ENCODE results near the gene KDSR. TPM values are rescaled to one million over a fixed set of nuclear protein-coding genes. Genes with fewer than 3 reads are reported as not detected.

The KDSR gene
- total RNA-seq, 1 donor from 2014 or later: 208 TPM

DNA sequence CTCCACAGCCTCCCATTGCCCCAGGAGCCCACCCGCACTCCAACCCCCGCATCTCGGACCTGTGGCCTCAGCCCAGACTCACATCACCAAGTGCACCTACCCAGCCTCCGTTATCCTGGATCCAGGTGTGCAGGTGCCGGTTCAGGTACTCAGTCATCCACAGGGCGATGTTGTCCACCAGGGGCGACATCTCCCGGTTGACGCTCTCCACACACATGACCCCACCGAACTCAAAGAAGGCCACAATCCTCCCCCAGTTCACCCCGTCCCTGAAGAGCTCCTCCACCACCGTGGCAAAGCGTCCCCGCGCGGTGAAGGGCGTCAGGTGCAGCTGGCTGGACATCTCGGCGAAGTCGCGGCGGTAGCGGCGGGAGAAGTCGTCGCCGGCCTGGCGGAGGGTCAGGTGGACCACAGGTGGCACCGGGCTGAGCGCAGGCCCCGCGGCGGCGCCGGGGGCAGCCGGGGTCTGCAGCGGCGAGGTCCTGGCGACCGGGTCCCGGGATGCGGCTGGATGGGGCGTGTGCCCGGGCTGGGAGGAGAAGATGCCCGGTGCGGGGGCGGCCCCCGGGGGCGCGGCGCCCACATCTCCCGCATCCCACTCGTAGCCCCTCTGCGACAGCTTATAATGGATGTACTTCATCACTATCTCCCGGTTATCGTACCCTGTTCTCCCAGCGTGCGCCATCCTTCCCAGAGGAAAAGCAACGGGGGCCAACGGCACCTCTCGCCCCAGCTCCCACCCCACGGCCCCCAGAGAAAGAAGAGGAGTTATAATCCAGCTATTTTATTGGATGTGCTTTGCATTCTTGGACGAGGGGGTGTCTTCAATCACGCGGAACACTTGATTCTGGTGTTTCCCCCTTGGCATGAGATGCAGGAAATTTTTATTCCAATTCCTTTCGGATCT, 48.8 kb downstream of the KDSR start:
- Histone ChIP-seq H3K4me3 (peak overlapping the region; percentile 56 to 68), H3K27me3 (no peaks in the 10 kb centered on the region), H3K27ac (peak overlapping the region; percentile 42 to 55), H3K36me3 (no peaks in the 10 kb centered on the region), H3K4me1 (peaks cover 5 to 19% of the 10 kb centered on the region in 2 donors), H3K9me3 (no peaks in the 10 kb centered on the region)
- DNase-seq (ENCODE audit: low spot score in 2 of 2): peak; percentile 21 to 85
- peak; percentile 75 to 93 (median 89) for TF ChIP-seq CTCF (IDR thresholded peaks at IDR 0.05)
- intact Hi-C loops (cut with DNase I): loop anchor here (1.0 to 5.0 kb wide), 3 partner anchors 81 to 187 kb away; no protein-coding TSS in a partner anchor

- H3K36me3 ChIP-seq: no peaks in the 10 kb centered on the region
- H3K4me3 ChIP-seq: peak overlapping the region; percentile 56 to 68
- H3K4me1 ChIP-seq: peaks cover 5 to 21% of the 10 kb centered on the region in 2 donors
- DNase-seq (ENCODE audit: low spot score in 2 of 2): no peak
- intact Hi-C loops (cut with DNase I): loop anchor here (5.0 kb wide), 1 partner anchor 170 kb away; no protein-coding TSS in a partner anchor
- no peak for TF ChIP-seq CTCF (IDR thresholded peaks at IDR 0.05)
- H3K9me3 ChIP-seq: no peaks in the 10 kb centered on the region
- peak overlapping the region; percentile 42 to 55 for H3K27ac ChIP-seq
- no peaks in the 10 kb centered on the region for H3K27me3 ChIP-seq
Measured at GRCh38 chr18:63317556-63317946, 49.5 kb downstream of the KDSR start.

GRCh38 chr18:63316612-63317555, 50.1 kb downstream of the KDSR start:
- peaks cover 5 to 20% of the 10 kb centered on the region in 2 donors for H3K4me1 ChIP-seq
- peak overlapping the region; percentile 56 to 68 for H3K4me3 ChIP-seq
- no peak for TF ChIP-seq CTCF (IDR thresholded peaks at IDR 0.05)

GRCh38 chr18:63315876-63316275, 51.1 kb downstream of the KDSR start:
- peak overlapping the region; percentile 13 to 68 for H3K4me3 ChIP-seq
- peaks cover 5 to 21% of the 10 kb centered on the region in 2 donors for H3K4me1 ChIP-seq
- no peaks in the 10 kb centered on the region for H3K9me3 ChIP-seq
- H3K27ac ChIP-seq: peak overlapping the region; percentile 6 to 13
- H3K27me3 ChIP-seq: no peaks in the 10 kb centered on the region
- intact Hi-C loops (cut with DNase I): loop anchor here (5.0 kb wide), 1 partner anchor 169 kb away; no protein-coding TSS in a partner anchor
- no peaks in the 10 kb centered on the region for H3K36me3 ChIP-seq
- DNase-seq (ENCODE audit: low spot score in 2 of 2): no peak
- TF ChIP-seq CTCF (IDR thresholded peaks at IDR 0.05): no peak

More at GRCh38 chr18:63316612-63317555, 50.1 kb downstream of the KDSR start:
- no peak for DNase-seq (ENCODE audit: low spot score in 2 of 2)
- intact Hi-C loops (cut with DNase I): loop anchor here (5.0 kb wide), 1 partner anchor 170 kb away; no protein-coding TSS in a partner anchor
- Histone ChIP-seq H3K9me3 (no peaks in the 10 kb centered on the region), H3K27ac (peak overlapping the region; percentile 42 to 55), H3K27me3 (no peaks in the 10 kb centered on the region), H3K36me3 (no peaks in the 10 kb centered on the region)

DNA sequence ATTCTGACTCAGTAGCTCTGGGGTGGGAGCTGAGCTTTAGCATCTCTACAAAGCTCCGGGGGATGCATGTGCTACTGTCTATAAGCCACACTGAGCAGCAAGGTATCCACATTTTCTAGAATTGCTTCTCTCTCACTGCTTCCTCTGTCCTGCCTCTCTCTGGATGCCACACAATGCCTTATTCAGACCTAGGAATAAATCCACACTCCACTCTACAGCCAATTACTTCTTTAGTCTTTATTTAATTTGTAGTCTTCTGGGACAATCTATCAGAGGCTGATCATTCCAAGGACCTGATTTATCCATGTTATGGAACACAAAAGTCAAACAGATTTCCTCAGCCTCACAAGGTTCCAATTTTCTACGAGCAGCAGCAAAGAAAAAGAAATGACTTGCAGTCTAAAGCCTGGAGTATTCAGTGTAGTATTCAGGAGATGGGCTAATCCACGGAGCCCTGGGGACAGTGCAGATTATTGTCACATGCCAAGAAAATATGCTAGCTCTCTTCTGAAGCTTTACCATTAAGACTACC, 51.8 kb downstream of the KDSR start:
- Histone ChIP-seq H3K4me3 (peak overlapping the region in 1 of 2 donors; percentile 68), H3K9me3 (no peaks in the 10 kb centered on the region), H3K27ac (peak overlapping the region; percentile 13 to 17), H3K4me1 (peaks cover 5 to 21% of the 10 kb centered on the region in 2 donors), H3K27me3 (no peaks in the 10 kb centered on the region), H3K36me3 (no peaks in the 10 kb centered on the region)
- TF ChIP-seq CTCF (IDR thresholded peaks at IDR 0.05): no peak
- intact Hi-C loops (cut with DNase I): loop anchor here (5.0 kb wide), 1 partner anchor 168 kb away; no protein-coding TSS in a partner anchor
- no peak for DNase-seq (ENCODE audit: low spot score in 2 of 2)
